Measurements from ENCODE around the gene RAB11FIP2.
"Not testable (repeated sequence)": the region's sequence is repeated elsewhere in the genome, so short reads cannot be mapped to it uniquely, and the experiment has no call there.

RAB11FIP2 gene

GRCh38 chr10:118046395-118047156 lies at the start of gene RAB11FIP2:
TSS of gene RAB11FIP2 (minus strand) at chr10:118046941. CDS start at chr10:118046163, 778 bp downstream.
- DNase-seq = peak; percentile 97

GRCh38 chr10:118096022-118096421 lies 49.3 kb upstream of the RAB11FIP2 start:
- no peak for DNase-seq

GRCh38 chr10:118092209-118092608 lies 45.5 kb upstream of the RAB11FIP2 start:
- DNase-seq = no peak

GRCh38 chr10:118080817-118081216 lies 34.1 kb upstream of the RAB11FIP2 start:
- no peak for DNase-seq

- no peak for DNase-seq
Observed at GRCh38 chr10:118076705-118077104, 30.0 kb upstream of the RAB11FIP2 start.

GRCh38 chr10:118072840-118073239 lies 26.1 kb upstream of the RAB11FIP2 start:
- no peak for DNase-seq

- DNase-seq = not testable (repeated sequence)
Observed at GRCh38 chr10:118067389-118067788, 20.6 kb upstream of the RAB11FIP2 start.

GRCh38 chr10:118062798-118063238 lies 16.1 kb upstream of the RAB11FIP2 start:
- no peak for DNase-seq

- no peak for DNase-seq
Observed at GRCh38 chr10:118058371-118058770, 11.6 kb upstream of the RAB11FIP2 start.

- DNase-seq = no peak
Observed at GRCh38 chr10:118057361-118057760, 10.6 kb upstream of the RAB11FIP2 start.

- DNase-seq = no peak
Observed at GRCh38 chr10:118054383-118054782, 7.6 kb upstream of the RAB11FIP2 start.

- no peak for DNase-seq
Observed at GRCh38 chr10:118052816-118053215, 6.1 kb upstream of the RAB11FIP2 start.

GRCh38 chr10:118047880-118048279 lies 1.1 kb upstream of the RAB11FIP2 start:
- no peak for DNase-seq

GRCh38 chr10:118047157-118047719 lies 497 bp upstream of the RAB11FIP2 start:
- no peak for DNase-seq

GRCh38 chr10:118045837-118046394 lies 825 bp downstream of the RAB11FIP2 start:
- peak; percentile 38 for DNase-seq

GRCh38 chr10:118045158-118045836 lies 1.4 kb downstream of the RAB11FIP2 start:
- DNase-seq = no peak

- no peak for DNase-seq
Observed at GRCh38 chr10:118042827-118043242, 3.9 kb downstream of the RAB11FIP2 start.

- DNase-seq = no peak
Observed at GRCh38 chr10:118042336-118042735, 4.4 kb downstream of the RAB11FIP2 start.

GRCh38 chr10:118041316-118041715 lies 5.4 kb downstream of the RAB11FIP2 start:
- DNase-seq = no peak

GRCh38 chr10:118036281-118036875 lies 10.4 kb downstream of the RAB11FIP2 start:
- no peak for DNase-seq

- no peak for DNase-seq
Observed at GRCh38 chr10:118035354-118036005, 11.3 kb downstream of the RAB11FIP2 start.

GRCh38 chr10:118034791-118035261 lies 11.9 kb downstream of the RAB11FIP2 start:
- no peak for DNase-seq
